ENCODE results near the gene LEUTX. TPM values are rescaled to one million over a fixed set of nuclear protein-coding genes. Genes with fewer than 3 reads are reported as not detected.

The LEUTX gene
- total and polyA plus RNA-seq, 4 donors: not detected

DNA sequence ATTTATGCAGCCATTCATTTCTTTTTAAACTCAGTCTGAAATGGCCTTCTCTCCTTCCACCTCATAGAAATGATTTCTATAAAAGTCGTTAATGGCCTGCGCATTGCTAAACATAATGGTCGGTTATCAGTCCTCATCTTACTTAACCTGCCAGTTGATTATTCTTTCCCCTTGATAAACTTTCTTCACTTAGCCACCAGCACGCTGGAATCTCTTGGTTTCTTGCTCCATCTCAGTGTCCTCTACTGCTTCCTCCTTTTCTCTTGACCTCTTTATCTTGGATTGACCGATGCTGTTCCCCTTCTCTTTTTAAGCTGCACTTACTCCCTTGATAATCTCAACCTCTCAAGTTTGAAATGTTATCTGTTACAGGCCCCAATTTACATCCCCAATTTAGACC lies 28.7 kb upstream of the LEUTX start:
- Histone ChIP-seq H3K36me3 (ENCODE audit: control insufficient read depth in 4 of 4, insufficient read depth in 3 of 4, low read depth in 1 of 4, low read length in 3 of 4) (no peaks in the 10 kb centered on the region), H3K27me3 (ENCODE audit: control insufficient read depth in 4 of 4, insufficient read depth in 4 of 4, low read length in 3 of 4) (peaks cover 0 to 2% (median 0%) of the 10 kb centered on the region in 4 donors), H3K27ac (ENCODE audit: low read depth in 1 of 2, low read length in 2 of 2) (no peak overlapping the region), H3K9ac (ENCODE audit: low read depth in 1 of 2, low read length in 2 of 2) (no peak overlapping the region), H3K4me3 (ENCODE audit: low read depth in 1 of 3, low read length in 3 of 3) (no peak overlapping the region), H3K4me1 (ENCODE audit: control insufficient read depth in 4 of 4, insufficient read depth in 4 of 4, low read length in 3 of 4) (no peaks in the 10 kb centered on the region), H3K9me3 (ENCODE audit: control insufficient read depth in 4 of 4, low read length in 3 of 4) (no peaks in the 10 kb centered on the region)
- no peak for DNase-seq (ENCODE audit: low spot score)
- 77% methylated on average over 5 of the region's 5 CpGs for WGBS
- TF ChIP-seq RAD21 (IDR thresholded peaks at IDR 0.05): no peak
- TF ChIP-seq, protein P1, sequence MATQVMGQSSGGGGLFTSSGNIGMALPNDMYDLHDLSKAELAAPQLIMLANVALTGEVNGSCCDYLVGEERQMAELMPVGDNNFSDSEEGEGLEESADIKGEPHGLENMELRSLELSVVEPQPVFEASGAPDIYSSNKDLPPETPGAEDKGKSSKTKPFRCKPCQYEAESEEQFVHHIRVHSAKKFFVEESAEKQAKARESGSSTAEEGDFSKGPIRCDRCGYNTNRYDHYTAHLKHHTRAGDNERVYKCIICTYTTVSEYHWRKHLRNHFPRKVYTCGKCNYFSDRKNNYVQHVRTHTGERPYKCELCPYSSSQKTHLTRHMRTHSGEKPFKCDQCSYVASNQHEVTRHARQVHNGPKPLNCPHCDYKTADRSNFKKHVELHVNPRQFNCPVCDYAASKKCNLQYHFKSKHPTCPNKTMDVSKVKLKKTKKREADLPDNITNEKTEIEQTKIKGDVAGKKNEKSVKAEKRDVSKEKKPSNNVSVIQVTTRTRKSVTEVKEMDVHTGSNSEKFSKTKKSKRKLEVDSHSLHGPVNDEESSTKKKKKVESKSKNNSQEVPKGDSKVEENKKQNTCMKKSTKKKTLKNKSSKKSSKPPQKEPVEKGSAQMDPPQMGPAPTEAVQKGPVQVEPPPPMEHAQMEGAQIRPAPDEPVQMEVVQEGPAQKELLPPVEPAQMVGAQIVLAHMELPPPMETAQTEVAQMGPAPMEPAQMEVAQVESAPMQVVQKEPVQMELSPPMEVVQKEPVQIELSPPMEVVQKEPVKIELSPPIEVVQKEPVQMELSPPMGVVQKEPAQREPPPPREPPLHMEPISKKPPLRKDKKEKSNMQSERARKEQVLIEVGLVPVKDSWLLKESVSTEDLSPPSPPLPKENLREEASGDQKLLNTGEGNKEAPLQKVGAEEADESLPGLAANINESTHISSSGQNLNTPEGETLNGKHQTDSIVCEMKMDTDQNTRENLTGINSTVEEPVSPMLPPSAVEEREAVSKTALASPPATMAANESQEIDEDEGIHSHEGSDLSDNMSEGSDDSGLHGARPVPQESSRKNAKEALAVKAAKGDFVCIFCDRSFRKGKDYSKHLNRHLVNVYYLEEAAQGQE (IDR thresholded peaks at IDR 0.05): no peak
- no peak for TF ChIP-seq HNF4A (conservative IDR thresholded peaks at IDR 0.05)
- TF ChIP-seq, protein P2, sequence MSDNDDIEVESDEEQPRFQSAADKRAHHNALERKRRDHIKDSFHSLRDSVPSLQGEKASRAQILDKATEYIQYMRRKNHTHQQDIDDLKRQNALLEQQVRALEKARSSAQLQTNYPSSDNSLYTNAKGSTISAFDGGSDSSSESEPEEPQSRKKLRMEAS (IDR thresholded peaks at IDR 0.05): no peak
- TF ChIP-seq YY1 (IDR thresholded peaks at IDR 0.05): no peak
- TF ChIP-seq NR2F2 (IDR thresholded peaks at IDR 0.05): no peak

DNA sequence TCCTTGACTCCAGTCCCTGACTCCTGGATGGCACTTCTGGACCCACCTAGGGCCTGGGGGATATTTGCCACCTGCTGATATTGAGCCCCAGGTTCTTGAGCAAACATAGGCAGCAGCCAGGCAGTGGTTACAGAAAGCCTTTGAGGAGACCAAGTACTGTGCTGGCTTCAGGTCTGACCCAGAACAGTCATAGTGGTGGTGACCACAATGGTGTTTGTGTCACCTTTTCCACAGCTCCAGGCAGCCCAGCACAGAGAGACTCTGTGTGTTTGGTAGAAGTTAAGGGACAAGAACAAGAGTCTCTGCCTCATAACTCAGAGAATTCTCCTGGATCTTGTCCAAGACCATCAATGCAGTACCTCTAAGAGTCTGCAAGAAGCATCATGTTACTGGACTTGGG lies 26.3 kb upstream of the LEUTX start:
- Histone ChIP-seq H3K4me3 (ENCODE audit: low read depth in 1 of 3, low read length in 3 of 3) (no peak overlapping the region), H3K4me1 (ENCODE audit: control insufficient read depth in 4 of 4, insufficient read depth in 4 of 4, low read length in 3 of 4) (no peaks in the 10 kb centered on the region), H3K27ac (ENCODE audit: low read depth in 1 of 2, low read length in 2 of 2) (no peak overlapping the region), H3K36me3 (ENCODE audit: control insufficient read depth in 4 of 4, insufficient read depth in 3 of 4, low read depth in 1 of 4, low read length in 3 of 4) (no peaks in the 10 kb centered on the region), H3K9ac (ENCODE audit: low read depth in 1 of 2, low read length in 2 of 2) (no peak overlapping the region), H3K9me3 (ENCODE audit: control insufficient read depth in 4 of 4, low read length in 3 of 4) (no peaks in the 10 kb centered on the region), H3K27me3 (ENCODE audit: control insufficient read depth in 4 of 4, insufficient read depth in 4 of 4, low read length in 3 of 4) (peaks cover 0 to 2% (median under 1%) of the 10 kb centered on the region in 4 donors)
- DNase-seq (ENCODE audit: low spot score): no peak
- no peak for TF ChIP-seq JUND (IDR thresholded peaks at IDR 0.05)
- TF ChIP-seq FOXA1 (IDR thresholded peaks at IDR 0.05): no peak
- no peak for TF ChIP-seq YY1 (IDR thresholded peaks at IDR 0.05)
- TF ChIP-seq TAF1 (conservative IDR thresholded peaks at IDR 0.05): no peak
- no peak for TF ChIP-seq EGR1 (IDR thresholded peaks at IDR 0.05; ENCODE audit: low read depth in 2 of 2)

DNA sequence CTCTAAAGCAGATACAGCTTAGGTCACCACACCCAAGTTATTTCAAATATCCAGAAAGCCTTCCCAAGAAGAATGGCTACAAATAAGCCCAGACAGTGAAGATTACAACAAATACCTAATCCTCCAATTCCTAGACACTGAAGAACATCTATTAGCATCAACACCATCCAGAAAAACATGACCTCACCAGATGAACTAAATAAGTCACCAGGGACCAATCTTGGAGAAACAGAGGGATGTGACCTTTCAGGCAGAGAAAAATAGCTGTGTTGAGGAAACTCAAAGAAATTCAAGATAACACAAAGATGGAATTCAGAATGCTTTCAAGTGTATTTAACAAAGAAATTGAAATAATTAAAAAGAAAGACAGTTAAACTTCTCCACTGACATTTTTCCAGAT lies 25.9 kb upstream of the LEUTX start:
- TF ChIP-seq, protein P3, sequence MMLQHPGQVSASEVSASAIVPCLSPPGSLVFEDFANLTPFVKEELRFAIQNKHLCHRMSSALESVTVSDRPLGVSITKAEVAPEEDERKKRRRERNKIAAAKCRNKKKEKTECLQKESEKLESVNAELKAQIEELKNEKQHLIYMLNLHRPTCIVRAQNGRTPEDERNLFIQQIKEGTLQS (IDR thresholded peaks at IDR 0.05): no peak
- TF ChIP-seq JUND (IDR thresholded peaks at IDR 0.05) (no peak), HNF4A (conservative IDR thresholded peaks at IDR 0.05) (no peak), SP1 (IDR thresholded peaks at IDR 0.05) (no peak), RXRA (IDR thresholded peaks at IDR 0.05) (no peak), FOXA2 (IDR thresholded peaks at IDR 0.05) (no peak), NR2F2 (IDR thresholded peaks at IDR 0.05) (no peak)
- TF ChIP-seq, protein P1 (IDR thresholded peaks at IDR 0.05): no peak
- TF ChIP-seq, protein P4, sequence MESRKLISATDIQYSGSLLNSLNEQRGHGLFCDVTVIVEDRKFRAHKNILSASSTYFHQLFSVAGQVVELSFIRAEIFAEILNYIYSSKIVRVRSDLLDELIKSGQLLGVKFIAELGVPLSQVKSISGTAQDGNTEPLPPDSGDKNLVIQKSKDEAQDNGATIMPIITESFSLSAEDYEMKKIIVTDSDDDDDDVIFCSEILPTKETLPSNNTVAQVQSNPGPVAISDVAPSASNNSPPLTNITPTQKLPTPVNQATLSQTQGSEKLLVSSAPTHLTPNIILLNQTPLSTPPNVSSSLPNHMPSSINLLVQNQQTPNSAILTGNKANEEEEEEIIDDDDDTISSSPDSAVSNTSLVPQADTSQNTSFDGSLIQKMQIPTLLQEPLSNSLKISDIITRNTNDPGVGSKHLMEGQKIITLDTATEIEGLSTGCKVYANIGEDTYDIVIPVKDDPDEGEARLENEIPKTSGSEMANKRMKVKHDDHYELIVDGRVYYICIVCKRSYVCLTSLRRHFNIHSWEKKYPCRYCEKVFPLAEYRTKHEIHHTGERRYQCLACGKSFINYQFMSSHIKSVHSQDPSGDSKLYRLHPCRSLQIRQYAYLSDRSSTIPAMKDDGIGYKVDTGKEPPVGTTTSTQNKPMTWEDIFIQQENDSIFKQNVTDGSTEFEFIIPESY (IDR thresholded peaks at IDR 0.05): no peak
- no peaks in the 10 kb centered on the region for H3K36me3 ChIP-seq (ENCODE audit: control insufficient read depth in 4 of 4, insufficient read depth in 3 of 4, low read depth in 1 of 4, low read length in 3 of 4)
- H3K27ac ChIP-seq (ENCODE audit: low read depth in 1 of 2, low read length in 2 of 2): no peak overlapping the region
- no peak overlapping the region for H3K4me3 ChIP-seq (ENCODE audit: low read depth in 1 of 3, low read length in 3 of 3)
- no peak overlapping the region for H3K9ac ChIP-seq (ENCODE audit: low read depth in 1 of 2, low read length in 2 of 2)
- no peak for DNase-seq (ENCODE audit: low spot score)
- peaks cover 0 to 2% (median under 1%) of the 10 kb centered on the region in 4 donors for H3K27me3 ChIP-seq (ENCODE audit: control insufficient read depth in 4 of 4, insufficient read depth in 4 of 4, low read length in 3 of 4)
- no peaks in the 10 kb centered on the region for H3K9me3 ChIP-seq (ENCODE audit: control insufficient read depth in 4 of 4, low read length in 3 of 4)
- no peaks in the 10 kb centered on the region for H3K4me1 ChIP-seq (ENCODE audit: control insufficient read depth in 4 of 4, insufficient read depth in 4 of 4, low read length in 3 of 4)

Data from liver (tissue), 9 donors.